DMS 273 (cell line): Measurements from ENCODE around the gene ABCB9.
A peak's percentile ranks its signal among the peaks of the same experiment; 100 is the strongest.
"Not testable (repeated sequence)": the region's sequence is repeated elsewhere in the genome, so short reads cannot be mapped to it uniquely, and the experiment has no call there.

Experiments used
- DNase-seq: peaks from one replicate; lab custom pipeline; 2025; ENCODE audit not compliant: unreplicated experiment; lab: John Stamatoyannopoulos, UW

The ABCB9 gene

DNA sequence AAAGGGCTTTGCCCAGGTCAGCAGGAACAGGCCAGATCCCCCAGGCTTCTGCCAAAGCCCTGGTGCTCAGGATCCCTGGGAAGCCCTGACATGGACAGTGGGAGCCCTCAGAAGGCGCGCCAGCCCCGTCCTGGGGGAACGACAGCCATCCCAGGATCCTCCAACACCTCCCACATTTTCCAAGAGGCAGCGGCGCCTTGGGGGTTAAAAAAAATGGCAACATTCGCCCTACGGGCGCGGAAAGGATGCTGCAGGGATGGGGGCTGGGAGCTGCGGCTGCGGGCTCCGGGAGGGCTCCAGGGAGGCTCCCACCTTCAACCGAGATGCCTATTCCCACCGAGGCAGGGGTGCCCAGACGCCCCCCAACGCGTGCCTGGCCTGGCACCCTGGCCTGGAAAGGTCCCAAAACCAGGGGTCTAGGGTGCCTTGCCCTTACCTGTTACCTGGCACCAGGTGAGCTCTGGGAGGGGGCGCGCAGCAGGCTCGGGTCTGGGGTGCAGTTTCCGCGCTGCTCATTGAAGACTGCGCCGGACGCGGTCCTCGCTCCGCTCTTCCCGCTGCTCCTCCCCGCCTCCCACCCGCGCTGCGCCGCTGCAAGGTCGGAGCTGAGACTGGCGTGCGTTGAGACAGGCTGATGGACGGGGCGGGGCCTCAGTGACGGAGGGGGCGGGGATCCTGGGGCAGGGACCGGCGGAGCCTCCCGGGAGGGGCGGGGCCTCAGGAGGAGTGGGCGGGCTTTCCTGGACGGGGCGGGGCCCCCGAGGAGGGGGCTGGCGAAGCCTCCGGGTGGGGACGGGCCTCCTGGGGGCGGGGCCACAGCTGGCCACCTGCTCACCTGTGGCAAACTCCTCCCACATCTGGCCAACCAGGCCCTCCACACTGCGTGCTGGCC is at the start of gene ABCB9:
ABCB9 (minus strand) TSS at position 613 of the 892 bp plus-strand sequence. CDS start 6,228 bp downstream, outside the sequence.
- peak; percentile 95 for DNase-seq

DNA sequence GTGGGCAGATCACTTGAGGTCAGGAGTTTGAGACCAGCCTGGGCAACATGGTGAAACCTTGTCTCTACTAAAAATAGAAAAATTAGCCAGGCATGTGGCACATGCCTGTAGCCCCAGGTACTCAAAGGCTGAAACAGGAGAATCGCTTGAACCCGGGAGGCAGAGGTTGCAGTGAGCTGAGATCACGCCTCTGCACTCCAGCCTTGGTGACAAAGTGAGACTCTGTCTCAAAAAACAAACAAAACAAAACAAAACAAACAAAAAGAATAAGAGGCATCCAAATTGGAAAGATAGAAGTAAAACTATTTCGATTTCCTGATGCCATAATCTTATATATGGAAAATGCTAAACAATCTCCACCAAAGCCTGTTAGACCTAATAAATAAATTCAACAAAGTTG is 48.2 kb upstream of the ABCB9 start:
- DNase-seq = not testable (repeated sequence)

GRCh38 chr12:123013185-123014095 is 47.2 kb upstream of the ABCB9 start:
- DNase-seq = no peak

GRCh38 chr12:123011701-123012100 is 45.4 kb upstream of the ABCB9 start:
- DNase-seq = no peak

- no peak for DNase-seq
Observed at GRCh38 chr12:123010681-123011080, 44.4 kb upstream of the ABCB9 start.

DNA sequence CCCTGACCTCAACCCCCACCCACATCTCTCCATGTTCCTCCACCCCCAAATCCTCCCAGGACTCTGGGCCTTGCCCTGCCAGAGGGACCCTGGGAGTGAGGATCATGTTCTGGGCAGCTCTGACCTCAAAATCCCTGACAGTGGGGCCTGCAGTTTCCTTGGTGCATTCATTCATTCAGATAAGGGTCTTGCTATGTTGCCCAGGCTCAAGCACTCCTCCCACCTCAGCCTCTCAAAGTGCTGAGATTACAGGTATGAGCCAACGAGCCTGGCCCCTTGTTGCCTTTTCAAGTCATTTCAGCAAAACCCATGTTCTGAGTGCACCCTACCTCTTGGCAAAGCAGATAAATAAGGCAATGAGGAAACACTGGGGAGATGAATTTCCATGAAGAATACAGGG is 43.8 kb upstream of the ABCB9 start:
- no peak for DNase-seq

DNA sequence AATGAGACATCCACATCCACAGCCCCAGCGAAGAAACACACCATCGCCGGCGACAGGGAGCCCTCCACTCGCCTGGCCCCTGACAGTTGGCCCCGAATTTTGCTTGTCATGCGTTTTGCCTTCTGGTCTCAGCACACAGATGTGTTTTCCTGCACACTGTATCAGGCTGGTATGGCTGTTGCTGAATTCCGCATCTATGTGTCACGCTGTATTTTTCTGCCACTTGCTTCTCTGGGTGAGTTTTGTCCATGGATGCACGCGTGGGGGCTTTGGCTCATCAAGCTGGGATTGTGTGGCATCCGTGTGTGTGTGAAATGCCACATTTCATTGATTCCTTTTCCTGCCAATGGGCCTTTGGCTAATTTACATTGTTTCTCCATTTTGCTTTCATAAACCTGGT is 40.7 kb upstream of the ABCB9 start:
- DNase-seq = no peak

DNA sequence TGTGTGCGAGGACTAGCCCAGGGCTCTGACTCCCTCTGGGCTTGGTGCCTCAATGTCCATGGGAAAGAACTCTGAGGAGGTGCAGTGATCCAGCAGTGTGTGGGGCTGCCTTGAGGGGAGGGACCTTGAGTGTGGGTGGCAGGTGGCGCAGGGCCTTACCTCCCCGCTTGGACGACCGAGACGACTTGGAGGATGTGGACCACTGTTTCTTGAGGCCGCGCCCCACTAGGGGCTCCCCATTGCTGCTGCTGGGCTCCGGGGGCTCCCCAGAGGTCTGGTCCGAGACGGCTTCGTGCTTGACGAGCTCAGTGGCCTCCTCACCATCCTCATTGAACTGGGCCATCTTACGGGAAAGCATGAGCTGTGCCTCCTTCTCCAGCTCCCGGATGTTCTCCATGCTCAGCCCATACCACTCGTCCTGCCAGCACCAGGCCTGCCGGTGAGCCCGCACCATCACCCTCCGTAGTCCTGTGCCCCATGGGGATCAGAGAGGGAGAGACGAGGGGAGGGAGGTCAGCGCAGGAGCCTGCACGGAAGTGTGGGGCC is 38.9 kb upstream of the ABCB9 start:
- no peak for DNase-seq

DNA sequence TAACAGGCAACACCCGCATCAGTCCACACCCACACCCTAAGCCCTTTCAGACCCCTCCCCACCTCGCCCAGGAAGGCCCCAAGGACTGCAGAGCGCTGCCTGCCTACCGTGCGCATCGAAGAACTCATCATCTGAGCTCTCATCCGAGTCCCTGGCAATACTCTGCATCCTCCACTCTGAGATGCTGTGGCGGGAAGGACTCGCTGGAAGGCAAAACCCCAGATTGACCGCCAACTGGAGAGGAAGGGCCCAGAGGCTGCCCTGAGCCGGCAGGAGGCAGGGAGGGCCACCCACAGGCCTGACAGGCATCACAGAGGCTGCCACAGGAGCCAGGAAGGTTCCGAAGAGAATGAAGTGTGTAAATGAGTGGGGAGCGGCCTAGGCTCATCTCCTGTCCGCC is 38.0 kb upstream of the ABCB9 start:
- no peak for DNase-seq

GRCh38 chr12:123003257-123003656 is 37.0 kb upstream of the ABCB9 start:
- no peak for DNase-seq

DNA sequence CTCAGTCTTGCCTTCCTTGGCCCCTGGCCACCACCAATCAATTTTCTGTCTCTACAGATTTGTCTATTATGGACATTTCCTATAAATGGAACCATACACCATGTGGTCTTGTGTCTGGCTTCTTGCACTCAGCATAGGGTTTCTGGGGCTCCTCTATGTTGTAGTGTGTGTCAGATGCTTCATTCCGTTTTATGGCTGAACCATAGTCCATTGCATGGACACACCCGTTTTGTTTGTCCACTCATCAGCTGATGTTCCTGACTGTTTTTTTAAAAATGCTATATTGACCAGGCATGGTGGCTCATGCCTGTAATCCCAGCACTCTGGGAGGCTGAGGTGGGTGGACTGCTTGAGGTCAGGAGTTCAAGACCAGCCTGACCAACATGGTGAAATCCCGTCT is 35.2 kb upstream of the ABCB9 start:
- DNase-seq = no peak

DNA sequence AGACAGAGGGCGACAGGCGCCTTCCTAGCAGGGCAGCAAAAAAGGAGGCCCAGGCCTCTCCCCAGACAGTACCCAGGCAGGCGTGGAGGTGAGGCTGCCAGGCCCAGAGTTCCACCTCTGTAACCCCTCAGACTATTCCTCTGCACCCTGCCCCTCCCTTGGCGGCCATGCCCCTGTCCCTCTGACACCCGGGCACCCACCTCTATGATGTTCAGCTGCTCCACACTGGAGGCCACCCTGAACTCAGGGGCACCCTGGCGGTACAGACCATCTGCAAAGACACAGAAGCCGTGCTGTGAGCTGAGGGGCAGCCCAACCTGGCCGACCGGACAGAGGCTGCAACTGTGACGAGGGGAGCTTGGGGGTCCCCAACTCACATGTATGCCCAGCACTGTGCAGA is 34.3 kb upstream of the ABCB9 start:
- DNase-seq = no peak

- DNase-seq = no peak
Observed at GRCh38 chr12:122999986-123000420, 33.7 kb upstream of the ABCB9 start.

GRCh38 chr12:122999196-122999946 is 33.1 kb upstream of the ABCB9 start:
- no peak for DNase-seq

DNA sequence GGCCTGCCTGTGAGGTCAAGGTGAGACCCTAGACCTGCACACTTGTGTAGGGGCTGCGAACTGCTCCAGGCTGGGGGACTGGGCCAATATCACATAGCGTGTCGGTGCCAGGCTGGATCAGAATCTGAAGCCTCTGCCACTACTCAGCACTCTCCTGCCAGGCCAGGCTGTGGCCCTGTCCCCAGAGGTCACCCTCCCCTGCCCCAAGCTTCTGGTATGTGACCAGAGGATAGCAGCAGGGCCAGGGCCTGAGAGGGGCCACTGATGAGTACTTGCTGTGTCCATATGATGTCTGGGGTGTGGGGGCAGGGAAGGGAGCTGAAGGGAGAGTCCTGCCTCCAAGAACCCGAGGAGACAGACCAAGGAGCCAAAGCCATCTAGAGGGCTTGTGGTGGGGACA is 32.1 kb upstream of the ABCB9 start:
- no peak for DNase-seq

- no peak for DNase-seq
Observed at GRCh38 chr12:122997343-122998250, 31.3 kb upstream of the ABCB9 start.

DNA sequence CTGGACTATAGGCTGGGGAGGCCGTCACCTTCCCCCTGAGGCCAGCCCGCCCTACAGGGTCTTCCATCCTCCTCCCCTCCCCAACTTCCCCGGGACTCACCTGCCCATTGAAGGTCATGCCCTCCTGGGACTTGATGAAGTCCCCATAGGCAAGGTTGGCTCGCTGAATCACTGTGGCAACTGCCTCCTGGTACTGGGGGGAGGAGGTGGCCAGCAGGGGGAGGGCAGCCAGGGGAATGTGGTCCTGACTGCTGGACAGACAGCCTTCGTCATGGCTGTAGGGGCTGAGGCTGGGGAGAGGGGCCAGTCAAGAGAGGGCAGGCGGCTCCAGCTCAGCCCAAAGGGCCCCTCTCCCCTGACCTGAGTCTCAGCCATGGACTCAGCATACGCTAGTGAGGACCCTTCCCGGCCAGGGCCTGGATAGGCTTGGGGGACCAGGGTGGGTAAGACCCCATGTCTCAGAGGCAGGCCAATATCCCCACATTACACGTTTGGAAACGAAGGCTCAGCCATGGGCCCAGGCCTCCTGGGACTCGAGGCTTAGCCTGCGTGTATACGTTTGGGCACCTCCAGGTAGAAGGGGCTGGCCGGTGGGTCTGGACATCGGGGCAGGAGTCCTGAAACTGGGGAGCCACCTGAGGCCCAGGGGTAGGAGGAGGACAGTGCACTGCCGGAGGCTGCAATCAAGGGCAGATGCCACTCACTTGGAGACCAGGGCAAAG is 30.5 kb upstream of the ABCB9 start:
- DNase-seq = no peak

DNA sequence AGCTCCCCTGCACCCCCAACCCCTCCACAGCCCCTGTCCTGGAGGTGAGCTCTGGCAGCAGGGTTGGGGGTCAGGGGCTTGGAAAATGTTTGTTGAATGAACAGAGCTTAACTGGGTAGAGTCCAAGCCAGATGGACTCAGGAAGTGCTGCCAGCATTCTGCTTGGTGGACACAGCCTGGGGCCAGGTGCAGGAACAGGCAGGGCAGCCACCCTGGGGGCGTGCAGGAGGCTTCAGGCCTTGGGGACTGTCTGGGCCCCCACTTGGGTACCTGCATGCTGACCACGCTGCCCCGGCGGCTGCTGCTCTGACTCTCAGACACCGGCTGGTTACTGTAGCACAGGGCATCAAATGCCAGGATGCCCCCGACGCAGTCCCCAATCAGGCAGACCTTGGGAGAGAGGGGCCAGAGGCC is 29.9 kb upstream of the ABCB9 start:
- DNase-seq = no peak
